Islet of Langerhans (tissue), 1 donor: ENCODE measurements around the gene PDZD8.
"Not testable (repeated sequence)": the region's sequence is repeated elsewhere in the genome, so short reads cannot be mapped to it uniquely, and the experiment has no call there.

Experiments used
- FAIRE-seq: peaks from one replicate; lab custom pipeline; 2011; peaks lifted over from hg19 to GRCh38; lab: Jason Lieb, UNC

The PDZD8 gene

GRCh38 chr10:117254774-117255735, 120.2 kb downstream of the PDZD8 start:
- FAIRE-seq: no peak

DNA sequence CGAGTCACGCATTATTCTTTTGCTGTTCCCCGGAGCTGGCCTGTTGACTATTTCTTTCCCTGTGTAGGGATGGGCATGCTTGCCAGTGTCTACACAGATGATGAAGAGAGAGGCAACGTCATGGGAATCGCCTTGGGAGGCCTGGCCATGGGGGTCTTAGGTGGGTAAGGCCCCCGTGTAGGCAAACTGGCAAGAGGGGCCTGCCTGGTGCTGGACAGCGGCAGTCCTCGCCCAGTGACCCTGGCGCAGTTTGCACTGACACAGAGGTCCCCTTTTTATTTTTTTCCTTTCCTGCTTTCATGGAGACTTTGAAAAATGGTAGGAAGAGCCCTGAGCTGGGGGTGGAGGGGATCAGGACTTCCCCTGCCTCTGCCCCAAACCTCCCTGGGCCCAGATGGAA, 120.9 kb downstream of the PDZD8 start:
- FAIRE-seq: no peak

DNA sequence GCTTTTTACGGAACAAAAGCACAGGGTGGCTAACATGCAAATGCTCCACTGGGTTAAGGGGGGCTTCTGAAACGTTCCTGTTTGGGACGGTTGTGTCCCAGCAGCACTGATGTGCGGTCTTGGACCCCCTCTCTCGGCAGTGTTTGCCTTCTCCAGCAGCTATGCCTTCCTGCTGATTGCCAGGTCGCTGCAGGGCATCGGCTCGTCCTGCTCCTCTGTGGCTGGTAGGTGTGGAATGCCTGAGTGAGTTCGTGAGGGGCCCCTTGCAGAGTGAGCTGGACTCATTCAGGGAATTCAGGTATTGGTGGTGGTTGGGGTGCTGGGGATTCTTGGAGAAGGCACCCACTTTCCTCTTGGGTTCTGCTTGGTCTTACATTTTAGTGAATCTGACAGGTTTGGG, 121.3 kb downstream of the PDZD8 start:
- no peak for FAIRE-seq

DNA sequence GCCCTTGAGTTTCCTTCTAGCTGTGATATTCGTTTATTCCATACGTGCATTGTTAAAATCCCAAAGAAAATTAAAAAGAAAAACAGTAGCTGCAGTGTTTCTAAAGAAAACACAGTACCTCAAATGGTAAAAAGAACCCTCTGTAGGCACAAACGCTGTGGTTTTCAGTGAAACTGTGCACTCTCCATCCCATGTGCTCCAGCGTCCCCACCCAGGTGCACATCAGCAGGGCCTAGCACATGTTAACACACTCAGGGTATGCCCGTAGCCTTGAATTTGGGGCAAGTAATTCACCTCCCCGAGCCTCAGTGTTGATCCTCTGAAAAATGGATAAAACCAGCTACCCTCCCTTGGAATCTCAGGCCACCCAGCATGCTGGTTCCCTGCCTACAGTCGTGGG, 124.8 kb downstream of the PDZD8 start:
- no peak for FAIRE-seq

DNA sequence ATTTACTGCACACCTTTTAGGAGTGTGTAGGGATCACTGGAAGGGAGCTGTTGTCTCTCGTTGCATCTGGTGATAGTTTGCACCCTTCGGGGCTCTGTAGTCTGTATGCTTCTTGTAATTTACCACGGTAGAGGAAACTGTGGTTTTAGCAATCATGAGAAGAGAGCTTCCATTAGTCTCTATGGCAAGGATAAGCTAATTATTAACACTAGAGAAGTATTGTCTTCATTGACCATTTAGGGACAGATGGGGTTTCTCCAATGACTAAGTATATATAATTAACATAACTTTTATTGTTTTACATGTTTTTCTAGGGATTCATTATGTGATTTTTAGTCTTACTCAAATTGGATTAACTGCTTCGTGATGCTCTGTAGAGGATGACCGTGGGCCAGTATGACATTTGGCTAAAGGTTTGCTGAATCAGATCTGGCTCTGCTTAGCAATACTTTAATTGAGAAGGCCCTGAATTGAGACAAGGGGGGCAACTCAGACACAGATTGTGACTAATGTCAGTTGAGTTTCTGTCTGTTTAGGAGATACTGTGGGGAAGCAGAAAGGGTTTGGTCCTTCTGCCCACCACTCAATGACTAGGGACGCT, 125.6 kb downstream of the PDZD8 start:
- FAIRE-seq: no peak

DNA sequence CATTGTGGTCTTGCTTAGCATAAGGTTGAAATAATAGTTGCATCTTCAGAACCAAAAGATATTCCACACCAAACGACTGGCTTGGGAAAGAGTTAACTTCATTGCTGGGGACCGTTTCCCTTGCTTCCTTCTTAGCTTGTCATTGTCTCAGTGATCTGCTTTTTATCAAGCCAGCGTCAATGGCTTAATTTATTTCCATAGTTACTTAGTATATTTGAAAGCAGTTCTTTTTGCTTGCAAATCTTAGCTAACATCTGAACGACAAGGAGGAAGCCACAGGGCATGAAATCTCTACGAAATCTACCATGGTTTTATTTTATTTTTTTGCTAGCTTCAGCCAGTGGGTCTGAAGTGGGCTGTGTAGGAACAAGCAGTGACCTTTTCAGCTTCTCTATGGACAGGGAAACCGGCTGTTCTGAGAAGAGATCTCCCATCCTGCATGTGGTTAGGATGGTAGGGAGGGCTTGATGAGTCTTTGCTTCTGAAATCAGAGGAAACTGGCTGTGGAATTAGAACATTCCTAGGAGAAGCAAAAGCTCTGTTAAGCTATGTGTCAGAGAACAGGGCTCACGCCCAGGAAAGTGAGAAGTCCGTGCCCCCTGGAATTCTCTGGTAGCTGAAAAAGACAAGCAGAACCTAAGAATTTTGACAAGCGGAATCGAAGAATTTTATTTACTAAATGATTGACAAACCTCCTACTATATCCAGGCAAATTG, 126.3 kb downstream of the PDZD8 start:
- FAIRE-seq: no peak

DNA sequence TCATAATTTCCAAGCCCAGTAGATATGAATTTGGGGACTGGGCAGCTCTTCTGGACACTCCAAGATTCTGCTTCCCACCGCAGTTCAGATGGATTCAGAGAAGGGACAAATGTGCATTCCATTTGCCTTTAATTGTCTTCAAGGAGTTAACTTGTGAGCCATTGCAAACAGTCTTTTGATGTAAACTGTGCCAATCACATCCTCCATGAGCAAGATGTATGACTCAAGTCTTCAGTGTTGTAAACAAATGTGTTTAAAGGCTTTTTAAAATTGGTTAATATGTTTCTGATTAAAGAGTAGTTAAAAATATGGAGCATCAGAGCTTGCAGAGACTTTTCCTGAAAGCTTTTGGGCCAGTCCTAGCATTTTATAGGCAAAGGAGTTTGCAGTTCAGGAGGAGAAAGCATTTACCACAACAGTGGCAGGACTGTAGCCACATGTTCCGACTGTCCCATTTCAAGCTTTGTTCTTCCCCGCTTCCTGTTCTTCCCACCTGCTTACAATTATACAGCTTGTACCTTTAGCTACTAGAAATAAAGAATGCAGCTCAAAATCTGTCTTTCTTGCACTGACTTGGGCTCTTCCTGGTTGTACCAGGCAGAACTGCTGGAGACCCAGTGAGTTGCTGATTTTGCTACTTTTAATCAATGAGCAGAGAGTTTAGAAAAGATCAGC, 128.1 kb downstream of the PDZD8 start:
- no peak for FAIRE-seq

GRCh38 chr10:117242463-117242832, 132.8 kb downstream of the PDZD8 start:
- no peak for FAIRE-seq

DNA sequence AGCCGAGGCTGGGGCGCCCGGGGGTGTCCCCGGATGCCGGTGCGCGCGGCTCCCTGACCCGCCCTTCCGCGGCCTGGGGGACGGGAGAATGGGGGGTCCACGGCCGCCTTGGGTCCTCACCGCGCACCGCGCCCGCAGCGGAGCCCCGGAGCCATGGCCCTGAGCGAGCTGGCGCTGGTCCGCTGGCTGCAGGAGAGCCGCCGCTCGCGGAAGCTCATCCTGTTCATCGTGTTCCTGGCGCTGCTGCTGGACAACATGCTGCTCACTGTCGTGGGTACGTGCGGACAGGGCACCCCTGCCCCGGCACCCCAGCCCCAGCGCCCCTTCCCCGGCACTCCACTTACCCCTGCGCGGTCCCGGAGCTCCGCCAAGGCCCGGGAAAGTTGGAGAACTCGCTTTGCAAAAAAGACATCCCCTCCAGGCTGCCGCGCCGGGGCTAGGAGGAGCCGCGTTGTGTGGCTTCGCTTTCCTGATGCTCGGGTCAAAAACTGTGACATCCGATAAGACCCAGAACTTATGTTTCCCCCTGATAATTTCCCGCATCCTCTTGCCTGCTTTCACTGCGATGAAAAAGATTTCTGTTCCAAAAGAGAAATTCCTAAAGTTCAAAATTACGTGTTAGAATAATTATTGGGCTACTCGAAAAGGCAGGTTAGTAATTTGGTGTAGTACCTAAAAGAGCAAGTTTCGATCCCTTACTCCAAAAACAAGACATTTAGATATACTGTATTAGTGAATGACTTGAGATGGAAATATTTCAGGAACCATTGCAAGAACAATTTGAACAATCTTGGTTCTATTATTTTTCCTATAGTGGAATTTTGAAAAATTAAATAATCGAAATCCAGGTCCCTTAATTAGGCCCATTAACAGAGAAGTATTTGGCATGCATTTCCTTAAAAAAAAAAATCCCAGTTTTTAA, 133.4 kb downstream of the PDZD8 start:
- FAIRE-seq: no peak

DNA sequence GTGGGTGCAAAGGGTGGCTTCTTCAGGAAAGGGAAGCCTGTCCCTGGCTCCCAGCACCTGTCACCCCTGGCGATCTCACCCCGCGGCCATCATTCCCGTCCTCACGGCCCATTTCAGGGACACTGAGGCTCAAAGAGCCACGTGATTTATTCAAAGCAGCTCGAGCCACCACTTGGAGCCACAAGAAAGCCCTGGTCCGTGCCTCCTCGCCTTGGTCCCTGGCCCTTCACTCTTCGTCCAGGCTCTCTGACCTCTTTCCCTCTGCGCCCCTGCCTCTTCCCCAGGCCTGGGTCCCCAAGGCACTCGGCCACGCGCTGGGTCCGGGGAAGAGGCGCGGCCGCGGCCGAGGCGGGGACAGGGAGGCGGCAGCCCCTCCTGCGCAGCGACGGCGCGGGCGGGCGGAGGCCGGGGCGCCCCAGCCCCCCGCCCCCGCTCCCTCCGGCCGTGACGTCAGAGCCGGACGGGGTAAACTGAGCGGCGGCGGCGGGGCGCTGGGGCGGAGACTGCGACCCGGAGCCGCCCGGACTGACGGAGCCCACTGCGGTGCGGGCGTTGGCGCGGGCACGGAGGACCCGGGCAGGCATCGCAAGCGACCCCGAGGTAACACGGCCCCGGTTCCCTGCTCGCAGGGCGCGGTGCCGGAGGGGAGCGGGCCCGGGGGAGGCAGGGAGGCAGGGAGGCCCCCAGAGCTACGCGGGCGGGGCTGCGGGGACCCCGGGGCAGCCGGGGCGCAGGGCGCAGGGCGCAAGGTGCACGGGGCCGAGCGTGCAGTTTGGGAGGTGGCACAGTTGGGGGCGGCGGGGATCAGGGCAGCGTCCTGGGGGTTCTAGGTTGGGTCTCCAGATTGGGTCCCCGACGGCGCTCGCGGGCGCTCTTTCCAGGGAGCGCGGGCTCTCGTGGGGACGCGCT, 134.4 kb downstream of the PDZD8 start, which contains the start of gene SLC18A2:
SLC18A2 (plus strand) TSS at position 494 of the 909 bp plus-strand sequence. CDS start 580 bp downstream, outside the sequence.
- FAIRE-seq: no peak

DNA sequence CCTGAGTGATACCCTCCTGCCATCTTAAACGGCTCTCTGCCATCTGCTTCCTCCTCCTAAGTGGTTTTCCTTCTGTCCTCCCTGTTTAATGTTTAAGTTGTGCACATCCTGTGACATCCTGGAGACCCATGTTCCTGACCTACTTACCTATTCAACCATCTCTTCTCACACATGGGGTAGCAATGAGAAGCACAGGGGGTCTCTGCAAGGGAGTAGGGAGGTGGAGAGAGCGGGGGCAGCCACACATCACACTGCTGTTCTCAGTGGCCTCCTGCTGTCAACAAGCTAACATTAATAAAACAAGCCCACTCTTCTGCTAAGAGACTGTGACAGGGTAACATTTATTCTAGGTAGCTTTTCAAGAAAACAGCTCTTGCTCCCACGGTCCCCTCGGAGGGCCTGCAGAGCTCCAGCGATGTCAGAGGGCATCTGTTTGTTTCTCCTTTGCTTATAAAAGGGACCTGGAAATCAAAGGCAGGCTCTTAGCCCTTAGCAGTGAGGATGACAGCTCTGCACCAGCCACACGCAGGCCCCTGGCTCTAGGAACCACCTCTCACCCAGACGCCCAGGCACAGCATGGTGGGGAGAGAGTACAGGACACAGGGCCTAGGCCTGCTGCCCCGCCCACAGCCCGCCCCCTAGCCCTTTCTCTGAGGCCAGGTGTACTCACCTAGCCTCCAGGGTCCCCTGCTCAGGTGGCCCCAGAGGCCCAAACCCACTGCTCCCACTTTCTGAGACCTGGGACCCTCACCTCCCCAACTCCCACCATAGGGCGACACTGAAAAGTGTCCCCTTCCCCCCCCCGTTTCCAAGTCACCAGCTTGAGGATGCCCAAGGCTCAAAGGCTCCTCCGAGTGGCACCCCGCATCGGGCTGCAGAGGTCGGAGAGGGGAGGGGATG, 135.3 kb downstream of the PDZD8 start:
- FAIRE-seq: no peak

GRCh38 chr10:117239051-117239450, 136.2 kb downstream of the PDZD8 start:
- no peak for FAIRE-seq

DNA sequence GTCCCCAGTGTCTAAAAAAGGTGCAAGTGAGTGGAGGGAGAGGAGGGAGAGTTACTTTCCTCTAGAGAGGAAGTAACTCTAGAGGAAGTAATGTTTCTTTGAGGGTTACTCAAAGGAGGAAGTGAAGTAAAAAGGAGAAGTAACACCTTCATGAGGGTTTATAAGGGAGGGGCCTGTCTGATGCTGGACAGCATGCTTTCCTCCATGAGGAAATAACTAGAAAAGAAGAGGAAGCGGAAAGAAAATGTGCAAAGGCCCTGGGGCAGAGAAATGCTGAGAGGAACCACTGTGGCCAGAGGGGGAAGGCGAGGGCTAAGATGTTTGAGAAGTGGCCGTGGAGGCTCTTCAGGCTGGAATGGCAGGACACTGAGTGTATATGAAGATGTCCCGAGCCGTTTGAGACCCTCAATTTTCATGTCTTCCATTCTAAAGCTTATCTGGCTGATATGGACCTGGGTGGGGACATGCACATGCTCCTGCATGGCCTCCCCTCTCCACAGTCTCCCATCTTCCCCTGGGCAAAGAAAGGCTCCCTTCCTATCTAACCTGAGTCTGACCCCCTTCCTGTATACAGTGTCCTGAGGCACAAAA, 137.7 kb downstream of the PDZD8 start:
- no peak for FAIRE-seq

- FAIRE-seq: not testable (repeated sequence)
Measured at GRCh38 chr10:117230107-117230506, 145.1 kb downstream of the PDZD8 start.

- no peak for FAIRE-seq
Measured at GRCh38 chr10:117228210-117228609, 147.0 kb downstream of the PDZD8 start.
